HepG2 (cell line): ENCODE results near the gene PTRHD1. TPM values are rescaled to one million over a fixed set of nuclear protein-coding genes. Genes with fewer than 3 reads are reported as not detected.
A peak's percentile ranks its signal among the peaks of the same experiment; 100 is the strongest.

Experiments used
- CHCHD3 ChIP-seq: sonication (generic); formaldehyde crosslinking; IDR thresholded peaks from 2 replicates; pipeline ENCODE4 v1.8.0; 2022; ENCODE audit warnings: mild to moderate bottlenecking, missing genetic modification reagents, moderate library complexity
- DRAP1 ChIP-seq: IDR thresholded peaks from 2 replicates; pipeline ENCODE4 v1.6.1; 2016; ENCODE audit warnings: missing genetic modification reagents, missing compliant biosample characterization
- E2F1 ChIP-seq: sonication (generic); formaldehyde crosslinking; IDR thresholded peaks from 2 replicates; pipeline ENCODE4 v1.5.0; 2020; ENCODE audit warnings: missing genetic modification reagents
- FIP1L1 ChIP-seq: fragments of 200-400 bp; formaldehyde crosslinking; IDR thresholded peaks from 2 replicates; pipeline ENCODE4 v1.6.1; 2018; ENCODE audit warnings: low read depth, mild to moderate bottlenecking, low read length, moderate library complexity, borderline replicate concordance; ENCODE audit not compliant: insufficient read depth
- FOXK2 ChIP-seq: fragments of 450-650 bp; IDR thresholded peaks from 2 replicates; pipeline ENCODE4 v1.6.1; 2016
- GABPB1 ChIP-seq: IDR thresholded peaks from 2 replicates; pipeline ENCODE4 v1.6.1; 2016; ENCODE audit warnings: mild to moderate bottlenecking, missing genetic modification reagents, moderate library complexity, missing compliant biosample characterization
- GRHL1 ChIP-seq: sonication (generic); formaldehyde crosslinking; conservative IDR thresholded peaks from 2 replicates; pipeline ENCODE4 v1.8.0; 2022; ENCODE audit warnings: missing genetic modification reagents
- HDAC1 ChIP-seq: sonication (generic); formaldehyde crosslinking; IDR thresholded peaks from 2 replicates; pipeline ENCODE4 v1.5.1; 2020; ENCODE audit warnings: mild to moderate bottlenecking, missing genetic modification reagents
- HHEX ChIP-seq: IDR thresholded peaks from 2 replicates; pipeline ENCODE4 v1.6.1; 2016; ENCODE audit warnings: control low read depth
- RBAK ChIP-seq: sonication (generic); formaldehyde crosslinking; IDR thresholded peaks from 2 replicates; pipeline ENCODE4 v1.5.1; 2020; ENCODE audit warnings: mild to moderate bottlenecking, missing genetic modification reagents
- RXRB ChIP-seq: IDR thresholded peaks from 2 replicates; pipeline ENCODE4 v1.6.1; 2016; ENCODE audit warnings: borderline replicate concordance, missing genetic modification reagents, missing compliant biosample characterization
- TRIM24 ChIP-seq: sonication (generic); formaldehyde crosslinking; IDR thresholded peaks from 2 replicates; pipeline ENCODE4 v1.8.0; 2022; ENCODE audit warnings: mild to moderate bottlenecking, missing genetic modification reagents
- UBTF ChIP-seq: sonication (generic); formaldehyde crosslinking; IDR thresholded peaks from 2 replicates; pipeline ENCODE4 v1.4.0; 2020; ENCODE audit warnings: mild to moderate bottlenecking, missing genetic modification reagents
- ZFAT ChIP-seq: sonication (generic); formaldehyde crosslinking; conservative IDR thresholded peaks from 2 replicates; pipeline ENCODE4 v1.8.1; 2023; ENCODE audit warnings: missing genetic modification reagents, inconsistent platforms
- ZNF10 ChIP-seq: sonication (generic); formaldehyde crosslinking; IDR thresholded peaks from 2 replicates; pipeline ENCODE4 v1.4.0; 2020; ENCODE audit warnings: mild to moderate bottlenecking, low read depth, missing genetic modification reagents, borderline replicate concordance
- ZNF235 ChIP-seq: sonication (generic); formaldehyde crosslinking; IDR thresholded peaks from 2 replicates; pipeline ENCODE4 v1.8.1; 2023; ENCODE audit warnings: mild to moderate bottlenecking, missing genetic modification reagents, borderline replicate concordance
- ZNF367 ChIP-seq: sonication (generic); formaldehyde crosslinking; IDR thresholded peaks from 2 replicates; pipeline ENCODE4 v1.4.0; 2020; ENCODE audit warnings: missing genetic modification reagents, borderline replicate concordance
- ZNF597 ChIP-seq: sonication (generic); formaldehyde crosslinking; IDR thresholded peaks from 2 replicates; pipeline ENCODE4 v1.5.0; 2020; ENCODE audit warnings: missing genetic modification reagents
- ZNF768 ChIP-seq: sonication (generic); formaldehyde crosslinking; IDR thresholded peaks from 2 replicates; pipeline ENCODE4 v1.4.0; 2020; ENCODE audit warnings: missing genetic modification reagents
- ZSCAN20 ChIP-seq: sonication (generic); formaldehyde crosslinking; IDR thresholded peaks from 2 replicates; pipeline ENCODE4 v1.4.0; 2020; ENCODE audit warnings: missing genetic modification reagents, mild to moderate bottlenecking, borderline replicate concordance
- ZSCAN30 ChIP-seq: sonication (generic); formaldehyde crosslinking; IDR thresholded peaks from 2 replicates; pipeline ENCODE4 v1.5.0; 2020; ENCODE audit warnings: mild to moderate bottlenecking, missing genetic modification reagents
- polyA plus RNA-seq, 8 experiments: library from polyadenylated mRNA; depleted of rRNA in 3 of 8; stranded (reverse) in 7 of 8; unstranded in 1 of 8; fragments of >200 nt; fragmentation: Illumina TruSeq in 4 of 8; extraction: Trizol in 4 of 8; gene quantifications; 2 replicates each; pipeline versions ENCODE4 v1.2.1 to v1.2.3, GENCODE V29; 2011 to 2016; ENCODE audit warnings: low read depth in 4 of 8, missing spikeins in 1 of 8, mixed read lengths in 1 of 8; ENCODE audit not compliant: insufficient read depth in 1 of 8
- total RNA-seq, 5 experiments: library from RNA; depleted of rRNA; stranded (reverse); fragments of >200 nt; fragmentation: Illumina TruSeq; extraction: Trizol; gene quantifications; 2 replicates each; pipeline ENCODE4 v1.2.3, GENCODE V29; 2016; ENCODE audit warnings: low read depth in 1 of 5

Gene PTRHD1
- total and polyA plus RNA-seq, 2 of the 13 experiments (the other 11 are each of a cell fraction or from before 2014, with no cell fraction given), result 72.6 to 90.8 TPM

GRCh38 chr2:24792874-24793760, at the start of gene PTRHD1, which contains the start of gene CENPO (continued):
- TF ChIP-seq RXRB (peak; percentile 62), UBTF (CRISPR knock-in tag) (peak; percentile 80), GRHL1 (0 out of 2 replicates have a peak, but pooled peaks have one; percentile 57), ZSCAN20 (CRISPR knock-in tag) (0 out of 2 replicates have a peak, but pooled peaks have one; percentile 52), ZSCAN30 (CRISPR knock-in tag) (no peak), ZNF10 (CRISPR knock-in tag) (no peak), ZNF597 (CRISPR knock-in tag) (no peak), ZNF235 (CRISPR knock-in tag) (peak; percentile 96), RBAK (CRISPR knock-in tag) (no peak), ZNF768 (CRISPR knock-in tag) (peak; percentile 59), FOXK2 (peak; percentile 70; the same call in 1 of the 2 replicates), FIP1L1 (no peak), CHCHD3 (peak; percentile 51; the same call in 1 of the 2 replicates), E2F1 (CRISPR knock-in tag) (peak; percentile 99), TRIM24 (no peak), DRAP1 (peak; percentile 91), HHEX (CRISPR knock-in tag) (peak; percentile 51; the same call in 1 of the 2 replicates), ZFAT (no peak), GABPB1 (CRISPR knock-in tag) (peak; percentile 93), ZNF367 (CRISPR knock-in tag) (no peak), HDAC1 (CRISPR knock-in tag) (peak; percentile 94)
